Keratinocyte (primary cell): ENCODE results near the gene MMP19.

Source experiments
- CTCF ChIP-seq, 3 experiments: IDR thresholded peaks in 1 of 3; conservative IDR thresholded peaks in 1 of 3; optimal IDR thresholded peaks in 1 of 3; 2 replicates in 2 of 3; 3 replicates in 1 of 3; pipeline versions ENCODE3 to v1.5.1; 2011; ENCODE audit warnings: low read length in 3 of 3, mild to moderate bottlenecking in 3 of 3, moderate library complexity in 2 of 3, control low read depth in 1 of 3, inconsistent platforms in 1 of 3; ENCODE audit not compliant: insufficient read depth in 2 of 3; ENCODE audit errors: extremely low read depth in 1 of 3
- EZH2 ChIP-seq: IDR thresholded peaks from one replicate; pipeline ENCODE4 v1.6.1; 2012; ENCODE audit warnings: inconsistent platforms, mild to moderate bottlenecking, low read length, moderate library complexity

GRCh38 chr12:55865327-55865726, 22.6 kb upstream of the MMP19 start:
- no peak for TF ChIP-seq CTCF (optimal IDR thresholded peaks at IDR 0.05 in 1 of 3, IDR thresholded peaks at IDR 0.05 in 1 of 3, conservative IDR thresholded peaks at IDR 0.05 in 1 of 3; ENCODE audit: extremely low read depth in 1 of 3, insufficient read depth in 2 of 3, low read length in 3 of 3)
- no peak for TF ChIP-seq EZH2
